SK-N-DZ (cell line): ENCODE results near the gene ZHX3.
A peak's percentile ranks its signal among the peaks of the same experiment; 100 is the strongest.
"Not testable (repeated sequence)": the region's sequence is repeated elsewhere in the genome, so short reads cannot be mapped to it uniquely, and the experiment has no call there.

Source experiments
- DNase-seq: peaks from one replicate; pipeline ENCODE4 v3.0.0-alpha.2; 2015; ENCODE audit warnings: low spot score

The ZHX3 gene

DNA sequence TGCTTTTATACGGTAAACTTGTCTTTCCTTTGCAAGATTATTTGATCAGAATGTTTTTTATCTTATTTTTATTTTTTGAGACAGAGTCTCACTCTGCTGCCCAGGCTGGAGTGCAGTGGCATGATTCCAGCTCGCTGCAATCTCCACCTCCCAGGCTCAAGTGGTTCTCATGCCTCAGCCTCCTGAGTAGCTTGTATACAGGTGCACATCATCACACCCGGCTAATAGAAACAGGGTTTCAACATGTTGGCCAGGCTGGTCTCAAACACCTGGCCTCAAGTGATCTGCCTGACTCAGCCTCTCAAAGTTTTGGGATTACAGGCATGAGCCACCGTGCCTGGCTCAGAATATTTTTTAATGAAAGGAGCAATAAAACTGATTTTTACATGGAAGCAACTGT is 14.2 kb upstream of the ZHX3 start:
- DNase-seq, result no peak

DNA sequence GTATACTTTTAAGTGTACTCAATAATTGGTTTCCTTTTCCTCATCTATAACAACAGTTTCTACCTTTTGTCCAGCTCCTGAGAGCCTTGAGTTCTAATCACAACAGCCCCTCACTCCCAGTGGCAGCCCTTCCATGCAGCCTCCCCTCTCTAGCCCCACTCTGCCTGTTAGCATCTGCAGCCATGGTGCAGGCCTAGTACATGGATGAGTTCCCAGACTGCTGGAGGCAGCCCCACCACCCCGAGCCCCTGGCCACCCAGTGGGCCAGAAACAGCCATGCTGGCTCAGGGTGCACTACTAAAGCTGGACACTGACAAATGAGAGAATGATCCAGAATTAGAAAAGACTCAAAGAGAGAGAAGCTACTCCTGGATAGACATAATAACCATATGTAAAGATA is 13.4 kb upstream of the ZHX3 start:
- DNase-seq, result no peak

DNA sequence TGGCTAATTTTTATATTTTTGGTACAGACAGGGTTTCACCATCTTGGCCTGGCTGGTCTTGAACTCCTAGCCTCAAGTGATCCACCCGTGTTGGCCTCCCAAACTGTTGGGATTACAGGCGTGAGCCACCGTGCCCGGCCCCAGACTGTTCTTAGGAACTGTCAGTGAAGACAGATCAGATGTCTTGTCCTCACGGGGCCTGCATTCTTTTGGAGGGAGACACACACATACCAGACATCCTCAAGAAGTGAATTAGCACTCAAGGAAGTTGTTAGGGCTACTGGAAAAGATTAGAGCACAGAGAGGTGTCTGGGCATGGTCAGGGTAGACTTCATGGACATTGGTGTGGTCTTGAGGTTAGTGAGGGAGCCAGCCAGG is 12.8 kb upstream of the ZHX3 start:
- peak; percentile 12 for DNase-seq

DNA sequence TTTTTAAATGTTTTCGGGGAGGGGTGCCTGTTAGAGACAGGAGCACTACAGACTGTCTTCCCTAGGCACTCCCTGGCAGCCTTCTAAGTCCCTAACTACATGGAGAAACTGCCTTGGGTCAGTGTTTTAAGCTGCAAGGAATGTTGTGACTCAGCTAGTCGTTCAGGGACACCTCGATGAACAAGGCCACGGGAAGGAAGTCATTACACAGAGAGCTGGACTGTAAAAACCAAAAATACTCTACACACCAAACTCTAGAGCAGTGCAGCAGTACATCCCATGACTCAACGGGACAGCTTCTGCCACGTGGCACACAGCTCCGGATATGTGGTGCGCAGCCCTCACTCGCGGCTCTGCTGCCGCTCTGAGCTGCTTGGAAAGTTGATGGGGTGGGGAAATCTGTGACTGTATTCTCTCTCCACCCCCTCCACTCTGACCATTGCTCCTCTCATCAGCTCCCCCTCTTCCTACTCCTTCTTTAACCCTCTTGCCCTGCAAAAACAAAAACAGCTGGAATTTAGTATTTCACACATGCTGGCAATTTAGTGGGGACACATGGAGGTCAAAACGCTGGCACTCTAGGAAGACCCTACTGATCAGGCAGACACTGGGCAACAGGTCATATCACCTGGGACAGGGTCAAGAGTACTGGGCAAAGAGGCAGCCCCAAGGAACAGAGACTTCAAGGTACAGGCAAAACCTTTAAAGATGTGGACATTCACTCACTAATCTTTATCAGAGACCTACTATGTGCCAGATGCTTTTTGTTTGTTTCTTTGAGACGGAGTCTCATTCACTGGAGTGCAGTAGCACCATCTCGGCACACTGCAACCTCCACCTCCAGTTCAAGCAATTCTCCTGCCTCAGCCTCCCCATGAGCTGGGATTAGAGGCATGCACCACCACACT is 12.2 kb upstream of the ZHX3 start:
- peak; percentile 58 for DNase-seq

DNA sequence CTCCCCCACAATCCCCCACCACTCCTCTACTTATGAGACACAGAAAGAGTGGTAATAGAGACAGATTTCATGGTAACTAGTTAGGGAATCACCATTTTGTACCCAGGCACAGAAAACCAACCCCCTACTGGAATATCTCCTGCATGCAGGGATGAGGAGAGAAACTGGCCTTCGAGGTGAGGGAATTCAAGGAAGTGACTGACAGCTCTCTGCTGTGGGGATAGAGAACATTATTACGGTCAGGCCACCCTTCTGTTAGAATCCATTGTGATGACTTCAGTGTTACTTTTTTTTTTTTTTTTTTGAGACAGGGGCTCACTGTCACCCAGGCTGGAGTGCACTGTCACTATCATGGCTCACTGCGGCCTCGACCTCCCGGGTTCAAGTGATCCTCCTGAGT is 9.6 kb upstream of the ZHX3 start:
- no peak for DNase-seq

DNA sequence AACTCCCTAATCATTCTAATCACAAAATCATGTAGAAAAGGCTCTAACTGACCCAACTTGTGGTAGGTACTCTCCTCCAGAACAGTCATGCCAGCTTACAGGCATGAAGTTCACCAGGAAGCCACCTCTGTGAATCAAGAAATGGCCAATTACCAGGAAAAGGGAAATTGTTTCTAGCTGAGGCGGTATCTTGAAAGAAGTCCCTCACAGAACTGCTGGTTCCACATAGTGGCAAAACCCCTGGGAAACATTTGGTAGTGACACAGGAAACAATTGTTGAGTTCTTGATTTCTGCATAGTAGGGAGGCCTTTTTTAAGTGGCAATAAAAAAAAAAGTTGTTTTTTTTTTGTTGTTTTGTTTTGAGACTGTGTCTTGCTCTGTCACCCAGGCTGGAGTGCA is 3.4 kb upstream of the ZHX3 start:
- no peak for DNase-seq

DNA sequence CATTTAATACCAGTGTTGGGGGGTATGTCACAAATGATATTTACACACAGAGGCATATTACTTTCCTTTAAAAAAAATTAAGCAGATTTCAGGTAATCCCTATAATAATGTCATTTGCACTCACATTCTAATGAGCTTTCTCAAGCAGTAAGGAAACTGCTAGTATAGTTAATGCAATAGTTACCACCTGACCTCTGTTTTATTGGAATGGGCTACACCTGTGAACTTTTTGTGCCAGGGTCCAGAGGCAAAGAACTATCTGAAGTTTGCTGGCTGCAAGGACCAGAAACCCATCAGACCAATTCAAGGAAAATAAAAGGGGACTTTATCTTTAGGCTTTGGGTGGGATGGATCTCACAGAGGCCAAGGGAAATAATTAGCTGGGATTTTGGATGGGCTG is 2.9 kb upstream of the ZHX3 start:
- no peak for DNase-seq

DNA sequence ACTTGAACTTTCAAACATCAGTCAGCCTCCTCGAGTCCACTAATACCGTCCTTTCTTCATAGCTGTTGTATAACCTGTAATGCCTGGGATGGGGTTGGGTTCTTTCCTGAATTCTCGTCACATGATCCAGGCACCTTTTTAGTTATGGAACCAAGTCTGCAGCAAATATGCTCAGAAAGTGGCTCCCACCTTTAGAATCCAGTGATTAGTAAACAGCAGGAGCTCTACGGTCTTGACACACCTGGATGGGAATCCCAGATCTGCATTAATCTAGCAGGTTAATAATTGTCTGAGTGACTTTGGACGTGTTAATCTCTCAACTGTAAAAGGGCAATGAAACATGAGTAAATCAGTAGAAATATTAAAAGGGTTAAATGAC is 729 bp upstream of the ZHX3 start:
- DNase-seq, result no peak

DNA sequence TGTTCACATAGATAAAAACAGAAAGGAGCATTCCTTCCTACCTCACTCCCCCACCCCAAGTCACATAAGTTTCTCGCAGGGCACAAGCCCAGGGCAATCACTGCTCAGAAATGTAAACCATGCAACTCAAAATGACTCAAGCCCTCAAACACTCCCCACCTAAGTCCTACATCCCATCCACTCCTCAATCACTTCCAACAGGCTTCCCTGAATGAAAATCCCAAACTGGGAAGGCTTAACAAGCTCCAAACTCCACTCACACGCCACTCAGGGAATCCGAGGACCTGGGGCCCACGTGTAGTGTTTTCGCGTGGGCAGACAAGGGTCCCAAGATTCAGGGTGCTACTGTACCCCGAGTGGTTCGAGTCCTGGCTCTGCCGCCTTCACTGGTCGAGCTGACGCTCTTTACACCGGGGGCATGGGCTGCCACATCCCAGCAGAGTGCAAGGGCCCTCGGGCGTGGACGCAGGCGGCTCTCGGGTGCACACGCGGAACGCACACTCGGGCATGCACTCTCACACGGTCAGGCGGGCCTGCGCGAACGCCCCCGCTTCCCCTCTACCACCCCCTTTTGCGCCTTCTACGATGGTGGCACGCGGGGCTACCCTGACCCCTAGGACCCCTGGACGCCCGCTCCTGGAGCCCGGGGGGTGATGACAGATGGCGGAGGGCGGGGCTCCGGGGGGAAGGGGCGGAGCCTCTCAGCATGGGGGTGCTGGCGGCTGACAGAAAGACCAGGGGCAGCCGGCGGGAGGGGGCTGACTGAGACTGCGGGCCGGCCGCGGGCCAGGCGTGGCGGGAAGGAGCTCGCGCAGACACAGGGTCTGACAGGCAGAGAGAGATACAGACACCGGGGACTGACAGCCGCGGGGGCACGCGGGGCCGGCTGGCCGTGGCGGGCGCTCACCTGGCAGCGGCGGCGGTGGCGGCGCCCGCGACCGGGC is 657 bp downstream of the ZHX3 start:
- peak; percentile 80 for DNase-seq

DNA sequence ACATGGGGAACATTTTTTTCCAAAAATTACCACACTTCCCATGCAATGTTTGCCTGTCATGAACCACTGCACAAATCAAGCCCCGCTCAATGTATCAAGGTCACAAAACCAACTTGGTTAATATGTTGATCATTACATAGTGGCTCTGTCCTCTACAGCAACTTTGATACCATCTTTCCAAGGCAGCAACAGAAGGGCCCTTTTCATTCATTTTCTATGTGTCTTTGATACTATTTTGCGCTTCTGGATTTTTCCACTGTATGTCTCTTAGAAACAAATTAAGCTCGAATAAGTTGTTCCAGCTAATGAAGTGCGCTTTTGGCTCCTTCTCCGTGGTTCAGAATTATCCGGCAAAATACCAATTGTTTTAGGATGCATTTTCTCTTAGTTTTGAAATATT is 1.5 kb downstream of the ZHX3 start:
- DNase-seq, result no peak

DNA sequence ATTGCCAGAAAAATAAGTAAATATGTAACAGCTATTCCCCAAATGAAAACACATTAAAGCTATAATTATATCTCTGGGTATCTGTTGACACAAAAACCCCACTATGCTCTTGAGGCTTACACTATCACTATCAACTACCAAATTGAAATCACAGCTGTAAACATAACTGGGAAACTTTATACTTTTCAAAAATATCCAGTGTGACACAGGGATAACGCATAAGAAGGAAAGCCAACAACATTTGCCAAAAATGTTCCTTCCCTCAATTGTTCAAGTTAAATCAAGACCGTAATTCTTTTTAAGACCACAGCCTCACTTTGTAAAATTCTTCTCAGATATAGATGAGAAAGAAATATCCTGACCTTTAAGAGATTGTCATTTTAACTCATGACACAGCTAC is 3.1 kb downstream of the ZHX3 start:
- DNase-seq, result no peak

DNA sequence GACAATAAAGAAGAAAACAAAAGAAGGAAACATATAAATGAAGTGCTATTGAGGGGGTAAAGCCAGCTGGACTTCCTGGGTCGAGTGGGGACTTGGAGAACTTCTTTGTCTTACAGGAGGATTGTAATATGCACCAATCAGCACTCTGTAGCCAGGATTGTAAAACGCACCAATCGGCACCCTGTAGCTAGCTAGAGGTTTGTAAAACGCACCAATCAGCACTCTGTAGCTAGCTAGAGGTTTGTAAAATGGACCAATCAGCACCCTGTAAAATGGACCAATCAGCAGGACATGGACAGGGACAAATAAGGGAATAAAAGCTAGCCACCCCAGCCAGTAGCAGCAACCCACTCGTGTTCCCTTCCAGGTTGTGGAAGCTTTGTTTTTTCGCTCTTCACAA is 5.5 kb downstream of the ZHX3 start:
- not testable (repeated sequence) for DNase-seq

DNA sequence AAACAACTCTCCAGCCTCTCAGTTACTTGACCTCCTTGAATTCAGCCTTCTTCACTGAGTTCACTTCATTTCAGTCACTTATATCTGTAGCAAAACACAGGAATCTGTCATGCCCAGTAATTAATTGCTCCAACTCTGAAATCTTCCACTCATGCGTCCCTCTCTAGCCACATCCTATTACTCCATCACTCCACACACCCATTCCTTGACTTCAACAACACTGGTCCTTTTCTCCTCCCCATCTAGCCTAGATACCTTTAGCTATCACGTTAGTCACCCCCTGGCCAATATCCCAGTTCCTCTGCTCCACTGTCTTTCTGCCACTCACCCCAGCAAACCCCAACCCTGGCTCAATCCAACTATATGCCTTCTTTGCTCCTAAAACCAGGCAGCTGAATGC is 7.7 kb downstream of the ZHX3 start:
- no peak for DNase-seq

DNA sequence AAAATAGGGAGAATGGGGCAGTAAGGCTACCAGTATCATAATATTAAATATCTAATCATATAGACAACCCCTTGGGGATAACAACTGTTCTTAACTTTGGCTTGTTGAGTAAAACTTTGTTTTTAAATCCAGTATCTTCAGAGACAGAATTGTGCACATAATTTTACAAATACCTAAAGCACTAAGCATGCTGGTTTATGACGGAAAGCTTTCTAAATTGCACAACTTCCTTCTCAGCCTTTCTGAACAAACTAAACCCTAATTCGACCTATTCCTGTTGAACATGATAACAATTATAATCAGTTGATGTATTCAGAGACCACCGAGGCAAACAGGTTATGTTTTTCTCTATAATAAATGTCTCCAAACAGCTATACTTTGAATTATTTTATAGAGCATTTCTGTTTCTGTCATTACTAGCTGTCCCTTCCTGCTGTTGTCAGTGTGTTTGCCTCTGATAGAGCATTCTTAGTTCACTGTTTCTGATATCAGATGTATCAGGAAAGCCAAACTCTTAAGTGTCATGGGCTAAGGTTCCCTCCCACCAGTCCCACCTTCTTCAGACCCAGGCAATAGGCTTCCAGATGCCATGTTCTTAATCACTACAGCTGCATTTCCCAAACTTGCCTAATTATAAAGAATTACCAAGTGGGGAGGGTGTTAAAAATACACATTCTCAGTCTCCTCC is 8.7 kb downstream of the ZHX3 start:
- DNase-seq, result no peak

DNA sequence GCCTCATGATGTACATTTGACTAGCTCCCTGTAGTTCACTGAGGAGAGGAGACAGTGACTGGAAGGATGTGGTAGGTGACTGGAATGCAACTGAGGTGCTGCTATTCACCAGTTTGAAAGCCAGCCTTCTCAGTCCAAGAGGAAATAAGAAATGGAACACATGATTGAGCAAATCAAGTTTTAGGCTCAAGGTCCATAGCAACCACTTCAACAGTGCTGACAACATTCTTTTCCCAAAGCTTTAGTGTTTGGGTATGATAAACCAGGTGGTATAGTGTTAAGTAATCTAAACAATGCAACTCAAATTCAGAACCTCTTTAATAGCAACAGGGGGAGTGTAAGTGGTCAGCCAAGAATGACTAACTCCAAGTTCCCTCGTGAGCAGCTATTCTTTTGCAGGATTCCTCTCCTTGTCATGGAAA is 9.2 kb downstream of the ZHX3 start:
- DNase-seq, result no peak

DNA sequence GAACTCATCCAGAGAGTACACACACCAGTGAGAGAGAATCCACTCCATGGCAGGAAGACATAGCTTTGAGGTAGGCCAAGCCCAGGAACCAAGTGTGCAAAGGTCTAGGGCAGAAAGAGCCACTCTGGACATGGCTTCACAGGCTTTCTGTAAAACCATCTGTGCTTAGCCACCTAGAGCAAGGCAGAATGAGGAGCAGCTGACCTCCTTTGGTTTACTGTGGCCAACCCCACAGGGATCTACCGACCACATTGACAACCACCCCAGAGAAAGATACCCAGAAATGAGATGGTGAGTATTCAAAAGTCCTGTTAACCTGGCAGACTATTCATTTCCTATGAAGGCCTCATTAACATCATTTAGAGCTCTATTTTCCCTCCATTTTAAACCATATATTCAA is 10.5 kb downstream of the ZHX3 start:
- no peak for DNase-seq

DNA sequence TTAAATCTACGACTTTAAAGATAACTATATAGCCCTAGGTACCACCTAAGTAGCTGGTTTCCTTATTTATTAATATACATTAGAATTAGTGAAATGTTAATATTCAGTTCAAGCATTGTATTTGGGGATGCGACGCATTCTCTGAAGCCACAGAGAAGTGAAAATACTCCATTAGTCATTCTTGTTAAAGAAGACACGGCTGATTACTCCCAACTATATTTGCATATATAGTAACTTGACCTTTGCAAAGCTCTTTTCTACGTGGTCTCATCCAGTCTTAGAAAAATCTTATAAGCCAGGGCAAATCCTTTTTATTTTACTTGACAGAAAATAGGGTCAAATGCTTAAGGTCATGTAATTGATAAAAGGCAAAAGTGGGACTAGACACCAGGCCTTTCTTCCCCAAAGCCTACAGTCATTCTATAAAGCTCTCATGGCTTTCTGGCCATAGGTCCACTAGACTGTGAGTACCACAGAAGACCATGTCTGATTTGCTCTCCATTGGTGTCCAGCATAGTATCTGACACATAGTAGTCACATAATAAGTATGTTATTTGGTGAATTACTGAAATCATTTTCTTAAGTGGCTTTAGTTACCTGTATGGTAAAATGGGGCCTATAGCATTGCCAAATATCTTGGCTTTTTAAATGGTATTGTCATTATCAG is 11.3 kb downstream of the ZHX3 start:
- no peak for DNase-seq

DNA sequence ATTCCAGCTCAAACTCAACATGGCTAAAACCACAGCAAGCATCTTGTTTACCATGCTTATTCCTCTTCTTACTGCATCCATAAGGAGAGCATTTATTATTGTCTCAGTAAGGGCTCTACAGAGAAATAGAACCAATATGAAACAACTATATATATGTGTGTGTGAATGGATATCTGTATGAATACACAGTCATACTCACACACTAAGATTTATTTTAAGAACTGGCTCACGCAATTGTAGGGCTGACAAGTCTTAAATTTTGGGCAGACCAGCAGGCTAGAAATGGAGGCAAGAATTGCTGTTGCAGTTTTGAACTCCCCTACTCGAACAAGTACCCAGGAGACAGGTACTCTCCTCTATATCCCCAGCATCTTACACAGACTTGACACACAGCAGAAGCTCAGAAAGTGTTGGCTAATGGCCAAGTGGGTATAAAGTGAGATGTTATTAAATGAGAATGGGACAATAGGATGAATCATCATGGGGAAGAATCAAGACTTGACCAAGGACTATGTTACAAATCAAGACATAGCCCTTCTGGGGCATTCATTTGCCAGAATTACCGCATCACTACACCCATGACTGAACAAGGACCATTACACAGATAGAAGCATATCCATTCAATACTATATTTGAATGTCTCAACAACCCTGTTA is 13.0 kb downstream of the ZHX3 start:
- DNase-seq, result no peak

DNA sequence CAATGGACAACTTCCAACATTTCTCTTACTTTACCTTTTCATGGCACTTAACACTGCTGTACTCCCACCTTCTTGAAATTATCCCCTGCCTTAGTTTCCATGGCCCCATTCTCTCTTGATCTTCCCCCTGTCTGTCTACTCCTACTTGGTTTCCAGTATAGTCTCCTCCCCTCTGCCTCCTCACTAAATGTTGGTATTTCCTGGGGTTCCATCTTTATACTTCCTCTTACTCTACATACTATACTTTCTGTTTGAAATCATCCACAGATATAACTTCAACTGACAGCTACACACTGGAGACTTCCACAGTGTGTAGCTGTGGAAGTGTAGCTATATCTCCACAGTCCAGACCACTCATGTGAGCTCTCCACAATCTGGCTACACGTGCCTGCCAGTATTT is 13.5 kb downstream of the ZHX3 start:
- DNase-seq, result no peak

DNA sequence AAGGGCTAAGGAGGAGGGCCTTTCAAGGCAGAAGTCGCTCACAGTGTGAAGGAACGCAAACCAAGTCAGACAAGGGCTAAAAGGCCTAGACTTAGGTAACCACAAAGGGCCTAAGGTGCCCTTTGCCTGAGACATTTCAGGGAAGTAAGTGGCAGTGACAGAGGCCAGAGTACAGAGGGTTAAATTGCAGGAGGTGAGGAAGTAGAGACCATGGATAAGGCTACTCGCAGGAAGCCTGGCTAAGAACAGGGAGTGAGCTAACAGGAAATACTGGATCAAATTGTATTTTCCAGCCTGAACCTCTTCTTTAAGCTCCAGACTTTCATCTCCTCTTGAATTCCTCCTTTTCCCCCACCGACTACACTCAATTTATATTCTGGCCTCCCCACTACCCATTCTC is 16.6 kb downstream of the ZHX3 start:
- DNase-seq, result no peak

DNA sequence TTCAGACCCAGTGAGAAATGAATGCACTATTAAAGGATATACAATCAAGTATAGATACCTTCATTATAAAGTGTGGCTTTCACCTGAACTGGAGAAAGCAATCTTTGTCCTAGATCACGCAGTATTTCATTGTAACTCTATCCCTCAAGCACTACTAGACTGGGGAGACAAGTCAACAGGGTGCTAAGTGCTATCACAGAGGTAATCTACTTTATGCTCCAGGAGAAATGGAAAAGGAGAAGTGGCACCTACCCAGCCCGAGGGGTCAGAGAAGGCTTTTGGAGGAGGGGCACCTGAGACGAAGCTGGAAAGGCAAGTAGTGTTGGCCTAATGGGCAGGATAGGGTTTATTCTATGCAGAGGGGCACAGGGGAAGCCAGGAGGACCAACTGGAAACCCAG is 17.1 kb downstream of the ZHX3 start:
- no peak for DNase-seq
